Stimulated activated CD4-positive, alpha-beta T cell treated with anti-CD3 and anti-CD28 coated beads, Interleukin-12 subunit alpha, Interleukin-12 subunit beta, amount 100 ng/mL, for 24 hours (primary cell): ENCODE results near the gene BATF.

Source experiments
- DNase-seq, 2 experiments: peaks; one replicate each; pipeline ENCODE4 v3.0.0-alpha.2; 2020; ENCODE audit warnings: low read depth in 2 of 2

BATF gene

GRCh38 chr14:75559451-75560222 is 37.4 kb downstream of the BATF start:
- peak; percentile 57 to 70 for DNase-seq

- DNase-seq: peak in 1 of 2 experiments; percentile 45
These were observed 38.8 kb downstream of the BATF start for GRCh38 chr14:75561013-75561432.

- DNase-seq: peak; percentile 43 to 62
These were observed 39.8 kb downstream of the BATF start for GRCh38 chr14:75562089-75562488.

- DNase-seq: no peak
These were observed 40.2 kb downstream of the BATF start for GRCh38 chr14:75562489-75562888.

- no peak for DNase-seq
These were observed 41.7 kb downstream of the BATF start for GRCh38 chr14:75563931-75564330.

- DNase-seq: no peak
These were observed 42.8 kb downstream of the BATF start for GRCh38 chr14:75565056-75565455.

- DNase-seq: peak; percentile 76 to 78
These were observed 44.1 kb downstream of the BATF start for GRCh38 chr14:75566321-75566720.

GRCh38 chr14:75566752-75567151 is 44.5 kb downstream of the BATF start:
- no peak for DNase-seq

- DNase-seq: no peak
These were observed 45.9 kb downstream of the BATF start for GRCh38 chr14:75568140-75568539.

- no peak for DNase-seq
These were observed 46.5 kb downstream of the BATF start for GRCh38 chr14:75568791-75569190.

- DNase-seq: no peak
These were observed 48.5 kb downstream of the BATF start for GRCh38 chr14:75570797-75571196.

GRCh38 chr14:75572104-75572503 is 49.8 kb downstream of the BATF start:
- no peak for DNase-seq

- no peak for DNase-seq
These were observed 54.8 kb downstream of the BATF start for GRCh38 chr14:75577090-75577489.

- DNase-seq: peak; percentile 54 to 72
These were observed 55.4 kb downstream of the BATF start for GRCh38 chr14:75577729-75578101.

GRCh38 chr14:75578102-75578785 is 56.0 kb downstream of the BATF start, which contains the start of gene FLVCR2:
TSS of gene FLVCR2 (plus strand) at chr14:75578620. CDS start at chr14:75578973, 353 bp downstream.
- peak in 1 of 2 experiments; percentile 52 for DNase-seq

GRCh38 chr14:75578786-75579337 is 56.6 kb downstream of the BATF start:
- DNase-seq: no peak

GRCh38 chr14:75579338-75579864 is 57.1 kb downstream of the BATF start:
- no peak for DNase-seq

GRCh38 chr14:75579882-75580281 is 57.6 kb downstream of the BATF start:
- no peak for DNase-seq

- no peak for DNase-seq
These were observed 65.1 kb downstream of the BATF start for GRCh38 chr14:75587388-75587787.

- DNase-seq: no peak
These were observed 67.7 kb downstream of the BATF start for GRCh38 chr14:75589931-75590330.

GRCh38 chr14:75591331-75591946 is 69.2 kb downstream of the BATF start:
- DNase-seq: no peak

- DNase-seq: no peak
These were observed 69.8 kb downstream of the BATF start for GRCh38 chr14:75591987-75592575.
